GM18873 (cell line): Measurements from ENCODE around the gene BNIP5.

Experiments
- ATAC-seq: cut with Tn5 transposase; IDR thresholded peaks from one replicate; pipeline ENCODE4 v1.9.1; 2021; ENCODE audit warnings: mild to moderate bottlenecking, moderate library complexity, moderate number of reproducible peaks; ENCODE audit not compliant: unreplicated experiment, low FRiP score

BNIP5 gene

GRCh38 chr6:36272234-36272633 is 64.5 kb downstream of the BNIP5 start:
- ATAC-seq = no peak

- ATAC-seq = no peak
Observed at GRCh38 chr6:36269834-36270705, 66.6 kb downstream of the BNIP5 start, which contains the start of gene PNPLA1. PNPLA1 (plus strand) TSS chr6:36270060; CDS start chr6:36270460, 400 bp downstream.

- ATAC-seq = no peak
Observed at GRCh38 chr6:36268478-36269275, 68.0 kb downstream of the BNIP5 start.

GRCh38 chr6:36267731-36268477 is 68.8 kb downstream of the BNIP5 start:
- no peak for ATAC-seq

- ATAC-seq = no peak
Observed at GRCh38 chr6:36266913-36267644, 69.6 kb downstream of the BNIP5 start.
